GM19395 (cell line): Measurements from ENCODE around the gene SORCS2.

ENCODE experiments used
- ATAC-seq: cut with Tn5 transposase; IDR thresholded peaks from one replicate; pipeline ENCODE4 v1.9.1; 2021; ENCODE audit warnings: mild to moderate bottlenecking, moderate library complexity; ENCODE audit not compliant: unreplicated experiment

The SORCS2 gene

GRCh38 chr4:7319024-7319423, 126.7 kb downstream of the SORCS2 start:
- no peak for ATAC-seq

- ATAC-seq = no peak
These were observed 128.0 kb downstream of the SORCS2 start for GRCh38 chr4:7320206-7320797.

GRCh38 chr4:7322166-7322991, 130.0 kb downstream of the SORCS2 start:
- ATAC-seq = no peak

GRCh38 chr4:7323461-7323871, 131.1 kb downstream of the SORCS2 start:
- ATAC-seq = no peak

- no peak for ATAC-seq
These were observed 131.7 kb downstream of the SORCS2 start for GRCh38 chr4:7323872-7324650.

- ATAC-seq = no peak
These were observed 132.3 kb downstream of the SORCS2 start for GRCh38 chr4:7324651-7325121.

GRCh38 chr4:7325541-7325940, 133.2 kb downstream of the SORCS2 start:
- ATAC-seq = no peak

GRCh38 chr4:7326306-7326692, 134.0 kb downstream of the SORCS2 start:
- ATAC-seq = no peak

GRCh38 chr4:7326693-7327340, 134.5 kb downstream of the SORCS2 start:
- ATAC-seq = no peak

- no peak for ATAC-seq
These were observed 135.1 kb downstream of the SORCS2 start for GRCh38 chr4:7327341-7327885.

- ATAC-seq = no peak
These were observed 136.0 kb downstream of the SORCS2 start for GRCh38 chr4:7328162-7328912.

GRCh38 chr4:7328913-7329638, 136.7 kb downstream of the SORCS2 start:
- ATAC-seq = no peak

- no peak for ATAC-seq
These were observed 137.8 kb downstream of the SORCS2 start for GRCh38 chr4:7330031-7330596.

GRCh38 chr4:7330811-7331681, 138.7 kb downstream of the SORCS2 start:
- ATAC-seq = no peak

- ATAC-seq = no peak
These were observed 139.3 kb downstream of the SORCS2 start for GRCh38 chr4:7331682-7332000.

- ATAC-seq = no peak
These were observed 140.1 kb downstream of the SORCS2 start for GRCh38 chr4:7332216-7333023.

GRCh38 chr4:7333024-7333780, 140.9 kb downstream of the SORCS2 start:
- ATAC-seq = no peak
